ENCODE measurements around the gene TRIM71. TPM values are rescaled to one million over a fixed set of nuclear protein-coding genes. Genes with fewer than 3 reads are reported as not detected.
"Not testable (repeated sequence)": the region's sequence is repeated elsewhere in the genome, so short reads cannot be mapped to it uniquely, and the experiment has no call there.

Gene TRIM71
- total and polyA plus RNA-seq, 2 donors (not counting 1 experiment from before 2014, with no cell fraction given) = not detected

GRCh38 chr3:32797776-32798175 is 20.0 kb upstream of the TRIM71 start:
- no peaks in the 10 kb centered on the region for H3K4me1 Mint-ChIP-seq
- Histone ChIP-seq H2AFZ (ENCODE audit: insufficient read depth, low read depth, low read length, poor library complexity, severe bottlenecking) (no peak overlapping the region), H4K20me1 (ENCODE audit: control insufficient read depth, insufficient read depth, low read length, poor library complexity, severe bottlenecking) (no peaks in the 10 kb centered on the region), H3K27me3 (replicated peaks in 1 of 4; ENCODE audit: control extremely low read depth in 1 of 4, control insufficient read depth in 3 of 4, insufficient read depth in 4 of 4, low read length in 3 of 4) (no peaks in the 10 kb centered on the region), H3K9me3 (ENCODE audit: control extremely low read depth in 1 of 3, control insufficient read depth in 2 of 3, insufficient read depth in 1 of 3, low read length in 2 of 3) (no peaks in the 10 kb centered on the region), H3K79me2 (ENCODE audit: control insufficient read depth, insufficient read depth, low read length) (no peaks in the 10 kb centered on the region), H3K4me1 (ENCODE audit: control insufficient read depth in 2 of 2, insufficient read depth in 2 of 2, low read length in 2 of 2) (no peaks in the 10 kb centered on the region), H3K36me3 (replicated peaks in 1 of 2; ENCODE audit: control extremely low read depth in 1 of 2, control insufficient read depth in 1 of 2, extremely low read depth in 1 of 2, insufficient read depth in 2 of 2, low read length in 1 of 2) (no peaks in the 10 kb centered on the region), H3K4me2 (replicated peaks; ENCODE audit: low read depth, low read length, poor library complexity, severe bottlenecking) (no peak overlapping the region), H3K4me3 (ENCODE audit: control extremely low read depth in 1 of 5, extremely low read depth in 1 of 5, insufficient read depth in 1 of 5, low read depth in 2 of 5, low read length in 4 of 5) (no peak overlapping the region), H3K9ac (ENCODE audit: low read length) (no peak overlapping the region), H3K27ac (ENCODE audit: low read length in 2 of 2) (no peak overlapping the region)
- peaks cover 18% of the 10 kb centered on the region for H3K27me3 Mint-ChIP-seq
- CTCF ChIA-PET = no interaction called here
- no peak overlapping the region for H3K27ac Mint-ChIP-seq
- TF ChIP-seq EZH2 (IDR thresholded peaks at IDR 0.05; ENCODE audit: borderline replicate concordance, insufficient read depth, low read depth, low read length, poor library complexity, severe bottlenecking) = no peak
- TF ChIP-seq, protein P1, sequence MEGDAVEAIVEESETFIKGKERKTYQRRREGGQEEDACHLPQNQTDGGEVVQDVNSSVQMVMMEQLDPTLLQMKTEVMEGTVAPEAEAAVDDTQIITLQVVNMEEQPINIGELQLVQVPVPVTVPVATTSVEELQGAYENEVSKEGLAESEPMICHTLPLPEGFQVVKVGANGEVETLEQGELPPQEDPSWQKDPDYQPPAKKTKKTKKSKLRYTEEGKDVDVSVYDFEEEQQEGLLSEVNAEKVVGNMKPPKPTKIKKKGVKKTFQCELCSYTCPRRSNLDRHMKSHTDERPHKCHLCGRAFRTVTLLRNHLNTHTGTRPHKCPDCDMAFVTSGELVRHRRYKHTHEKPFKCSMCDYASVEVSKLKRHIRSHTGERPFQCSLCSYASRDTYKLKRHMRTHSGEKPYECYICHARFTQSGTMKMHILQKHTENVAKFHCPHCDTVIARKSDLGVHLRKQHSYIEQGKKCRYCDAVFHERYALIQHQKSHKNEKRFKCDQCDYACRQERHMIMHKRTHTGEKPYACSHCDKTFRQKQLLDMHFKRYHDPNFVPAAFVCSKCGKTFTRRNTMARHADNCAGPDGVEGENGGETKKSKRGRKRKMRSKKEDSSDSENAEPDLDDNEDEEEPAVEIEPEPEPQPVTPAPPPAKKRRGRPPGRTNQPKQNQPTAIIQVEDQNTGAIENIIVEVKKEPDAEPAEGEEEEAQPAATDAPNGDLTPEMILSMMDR (IDR thresholded peaks at IDR 0.05) = no peak
- WGBS (ENCODE audit: insufficient coverage) = 100% methylated on average over 1 of the region's 2 CpGs
- H3K9me3 Mint-ChIP-seq (ENCODE audit: insufficient read depth) = no peaks in the 10 kb centered on the region
- intact Hi-C loops (cut with micrococcal nuclease) = no loop called here
- POLR2A ChIA-PET = no interaction called here
- DNase-seq (no peak), ATAC-seq (ENCODE audit: low read depth) (no peak)
- no peak overlapping the region for H3K4me3 Mint-ChIP-seq

DNA sequence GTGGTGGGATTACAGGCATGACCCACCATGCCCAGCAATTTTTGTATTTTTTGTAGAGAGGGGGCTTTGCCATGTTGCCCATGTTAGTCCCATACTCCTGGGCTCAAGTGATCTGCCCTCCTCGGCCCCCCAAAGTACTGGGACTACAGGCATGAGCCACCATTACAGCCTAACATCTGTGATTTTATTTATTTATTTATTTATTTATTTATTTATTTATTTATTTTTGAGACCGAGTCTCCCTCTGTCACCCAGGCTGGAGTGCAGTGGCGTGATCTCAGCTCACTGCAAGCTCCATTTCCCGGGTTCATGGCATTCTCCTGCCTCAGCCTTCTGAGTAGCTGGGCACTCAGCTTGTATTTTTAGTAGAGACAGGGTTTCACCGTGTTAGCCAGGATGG is 16.4 kb upstream of the TRIM71 start:
- peaks cover 13% of the 10 kb centered on the region for H3K27me3 Mint-ChIP-seq
- H3K27ac Mint-ChIP-seq; DNase-seq; H3K9me3 ChIP-seq (ENCODE audit: control extremely low read depth in 1 of 3, control insufficient read depth in 2 of 3, insufficient read depth in 1 of 3, low read length in 2 of 3); ATAC-seq (ENCODE audit: low read depth); H3K4me1 ChIP-seq (ENCODE audit: control insufficient read depth in 2 of 2, insufficient read depth in 2 of 2, low read length in 2 of 2); intact Hi-C loops (cut with micrococcal nuclease); POLR2A ChIA-PET; H3K36me3 ChIP-seq (replicated peaks in 1 of 2; ENCODE audit: control extremely low read depth in 1 of 2, control insufficient read depth in 1 of 2, extremely low read depth in 1 of 2, insufficient read depth in 2 of 2, low read length in 1 of 2); H3K9me3 Mint-ChIP-seq (ENCODE audit: insufficient read depth); H3K4me3 ChIP-seq (ENCODE audit: control extremely low read depth in 1 of 5, extremely low read depth in 1 of 5, insufficient read depth in 1 of 5, low read depth in 2 of 5, low read length in 4 of 5); H3K27me3 ChIP-seq (replicated peaks in 1 of 4; ENCODE audit: control extremely low read depth in 1 of 4, control insufficient read depth in 3 of 4, insufficient read depth in 4 of 4, low read length in 3 of 4); CTCF ChIA-PET; H3K9ac ChIP-seq (ENCODE audit: low read length); H3K27ac ChIP-seq (ENCODE audit: low read length in 2 of 2); H3K4me1 Mint-ChIP-seq; H3K4me3 Mint-ChIP-seq; H4K20me1 ChIP-seq (ENCODE audit: control insufficient read depth, insufficient read depth, low read length, poor library complexity, severe bottlenecking); H3K79me2 ChIP-seq (ENCODE audit: control insufficient read depth, insufficient read depth, low read length); H3K4me2 ChIP-seq (replicated peaks; ENCODE audit: low read depth, low read length, poor library complexity, severe bottlenecking); H2AFZ ChIP-seq (ENCODE audit: insufficient read depth, low read depth, low read length, poor library complexity, severe bottlenecking): not testable (repeated sequence)
- WGBS (ENCODE audit: insufficient coverage) = 100% methylated on average over 2 of the region's 5 CpGs
